ENCODE data around the gene EYA3.
A peak's percentile ranks its signal among the peaks of the same experiment; 100 is the strongest.

The EYA3 gene

DNA sequence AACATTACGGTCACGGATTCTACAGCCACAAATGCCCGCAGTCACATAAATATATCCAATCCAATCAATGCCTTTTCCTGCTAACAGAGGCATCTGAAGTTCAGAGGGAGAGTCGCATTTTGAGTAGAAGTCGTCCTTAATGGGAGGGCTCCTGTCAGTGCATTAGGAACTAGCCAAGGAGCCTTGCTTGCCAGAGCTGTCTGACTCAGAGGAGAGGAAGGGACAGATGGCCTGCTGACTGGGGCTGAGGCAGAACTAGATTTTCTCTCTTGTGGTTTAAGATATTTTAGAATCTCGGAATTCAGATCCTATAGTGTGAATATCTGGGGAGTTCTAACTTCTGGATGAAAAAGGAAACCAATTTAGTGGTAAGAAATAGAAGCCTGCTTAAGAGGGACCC lies 118.0 kb downstream of the EYA3 start:
- no peak for DNase-seq (ENCODE audit: low read depth in 1 of 2, low spot score in 1 of 2)

DNA sequence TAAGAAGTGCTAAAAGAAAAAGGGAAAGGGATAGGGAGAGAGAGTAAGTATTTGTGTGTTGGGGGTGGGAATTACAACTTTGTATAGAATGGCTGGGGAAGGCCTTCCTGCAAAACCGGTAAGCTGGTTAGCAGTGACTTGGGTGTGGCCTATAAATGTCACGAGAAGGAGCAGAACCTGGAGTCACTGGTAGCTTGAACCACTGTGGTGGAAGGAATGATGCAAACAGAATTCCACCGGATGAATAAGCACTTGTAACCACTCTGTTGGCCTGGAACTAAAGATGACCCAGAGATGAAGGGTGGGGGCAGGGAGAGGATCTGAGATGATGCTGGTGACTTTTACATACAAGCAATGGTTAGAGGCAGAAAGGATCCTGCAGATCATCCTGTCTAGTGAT lies 119.7 kb downstream of the EYA3 start:
- DNase-seq (ENCODE audit: low read depth in 1 of 2, low spot score in 1 of 2), result no peak

DNA sequence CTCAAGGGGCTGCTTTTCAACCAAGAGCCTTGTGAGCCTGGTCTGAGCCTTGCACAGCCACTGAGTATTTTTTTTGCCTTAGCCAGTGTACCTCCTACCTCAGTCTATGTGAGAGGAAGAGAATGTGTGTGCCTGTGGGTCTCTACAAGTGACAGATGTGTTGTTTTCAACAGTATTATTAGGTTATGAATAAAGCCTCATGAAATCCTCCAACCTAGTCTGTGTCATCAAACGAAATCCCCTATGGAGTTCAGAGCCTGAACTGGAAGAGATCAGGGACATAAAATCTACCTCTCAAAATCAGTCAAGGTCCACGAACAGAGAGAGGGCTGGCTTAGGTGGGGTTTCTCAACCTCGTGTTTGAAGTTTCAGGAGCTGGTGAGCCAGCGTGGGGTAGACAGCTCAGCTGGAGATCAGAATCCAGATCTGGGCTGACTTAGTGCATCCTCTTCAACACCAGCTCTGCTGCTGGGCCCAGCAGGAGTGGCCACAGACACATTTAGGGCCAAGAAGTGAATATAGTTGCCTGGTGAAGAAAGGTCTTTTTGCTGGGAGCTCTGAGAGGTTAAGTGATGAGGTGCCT lies 120.4 kb downstream of the EYA3 start:
- no peak for DNase-seq (ENCODE audit: low read depth in 1 of 2, low spot score in 1 of 2)

DNA sequence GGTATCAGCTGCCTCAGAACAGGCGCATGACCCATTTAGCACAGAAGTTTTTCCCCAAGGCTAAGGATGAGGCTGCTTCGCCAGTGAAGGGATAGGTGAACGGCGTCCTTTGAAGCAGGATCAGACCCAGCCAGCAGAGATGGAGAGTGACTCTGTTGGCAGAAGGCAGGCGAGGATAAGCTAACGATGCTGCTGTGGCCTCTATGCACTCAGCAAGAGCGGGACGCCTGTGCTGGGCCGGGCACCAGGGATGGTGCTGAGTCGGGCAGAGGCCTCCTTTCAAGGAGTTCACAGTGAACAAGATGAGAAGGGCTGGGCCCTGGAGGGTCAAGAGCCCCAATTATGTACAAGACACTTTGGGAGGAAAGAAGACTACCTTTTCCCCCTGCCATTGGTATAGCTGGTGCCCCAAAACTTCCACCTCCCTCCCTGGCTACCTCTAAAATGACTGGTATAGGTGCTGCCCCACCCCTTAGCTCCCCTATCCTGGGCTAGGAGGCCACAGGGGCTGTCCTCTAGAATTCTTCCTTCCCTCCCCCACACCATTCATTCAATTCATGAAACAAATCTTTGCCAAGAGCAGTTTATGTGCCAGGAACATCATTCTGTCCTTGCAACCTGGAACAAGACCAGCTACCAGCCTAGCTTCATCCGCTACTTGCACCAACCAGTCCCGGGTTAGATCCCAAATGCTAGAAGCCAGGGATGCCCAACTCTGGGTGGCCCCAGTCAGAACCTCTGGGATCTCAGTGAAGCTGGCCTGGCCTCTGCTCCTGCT lies 121.1 kb downstream of the EYA3 start:
- no peak for DNase-seq (ENCODE audit: low read depth in 1 of 2, low spot score in 1 of 2)

DNA sequence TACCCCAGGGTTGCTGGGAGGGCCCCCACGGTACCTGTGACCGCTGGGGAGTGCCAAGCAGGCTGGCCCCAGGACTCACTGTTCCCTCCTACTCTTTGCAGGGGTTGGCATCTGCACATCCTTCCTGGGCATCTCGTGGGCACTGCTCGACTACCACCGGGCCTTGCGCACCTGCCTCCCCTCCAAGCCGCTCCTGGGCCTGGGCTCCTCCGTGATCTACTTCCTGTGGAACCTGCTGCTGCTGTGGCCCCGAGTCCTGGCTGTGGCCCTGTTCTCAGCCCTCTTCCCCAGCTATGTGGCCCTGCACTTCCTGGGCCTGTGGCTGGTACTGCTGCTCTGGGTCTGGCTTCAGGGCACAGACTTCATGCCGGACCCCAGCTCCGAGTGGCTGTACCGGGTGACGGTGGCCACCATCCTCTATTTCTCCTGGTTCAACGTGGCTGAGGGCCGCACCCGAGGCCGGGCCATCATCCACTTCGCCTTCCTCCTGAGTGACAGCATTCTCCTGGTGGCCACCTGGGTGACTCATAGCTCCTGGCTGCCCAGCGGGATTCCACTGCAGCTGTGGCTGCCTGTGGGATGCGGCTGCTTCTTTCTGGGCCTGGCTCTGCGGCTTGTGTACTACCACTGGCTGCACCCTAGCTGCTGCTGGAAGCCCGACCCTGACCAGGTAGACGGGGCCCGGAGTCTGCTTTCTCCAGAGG lies 121.9 kb downstream of the EYA3 start:
- DNase-seq (ENCODE audit: low read depth in 1 of 2, low spot score in 1 of 2), result no peak

DNA sequence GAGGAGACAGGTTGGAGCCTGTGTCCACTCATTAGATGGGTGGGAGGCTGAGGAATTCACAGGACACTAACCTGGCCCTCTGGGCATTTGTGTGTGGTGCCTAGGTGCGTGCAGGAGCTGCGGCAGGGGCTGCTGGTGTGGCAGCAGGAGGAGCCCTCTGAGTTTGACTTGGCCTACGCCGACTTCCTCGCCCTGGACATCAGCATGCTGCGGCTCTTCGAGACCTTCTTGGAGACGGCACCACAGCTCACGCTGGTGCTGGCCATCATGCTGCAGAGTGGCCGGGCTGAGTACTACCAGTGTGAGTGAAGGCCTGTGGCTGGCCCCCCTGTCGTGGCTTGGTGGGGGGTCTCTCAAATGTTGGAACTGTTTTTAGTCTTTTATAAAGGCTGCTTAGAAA lies 125.0 kb downstream of the EYA3 start:
- no peak for DNase-seq (ENCODE audit: low read depth in 1 of 2, low spot score in 1 of 2)

DNA sequence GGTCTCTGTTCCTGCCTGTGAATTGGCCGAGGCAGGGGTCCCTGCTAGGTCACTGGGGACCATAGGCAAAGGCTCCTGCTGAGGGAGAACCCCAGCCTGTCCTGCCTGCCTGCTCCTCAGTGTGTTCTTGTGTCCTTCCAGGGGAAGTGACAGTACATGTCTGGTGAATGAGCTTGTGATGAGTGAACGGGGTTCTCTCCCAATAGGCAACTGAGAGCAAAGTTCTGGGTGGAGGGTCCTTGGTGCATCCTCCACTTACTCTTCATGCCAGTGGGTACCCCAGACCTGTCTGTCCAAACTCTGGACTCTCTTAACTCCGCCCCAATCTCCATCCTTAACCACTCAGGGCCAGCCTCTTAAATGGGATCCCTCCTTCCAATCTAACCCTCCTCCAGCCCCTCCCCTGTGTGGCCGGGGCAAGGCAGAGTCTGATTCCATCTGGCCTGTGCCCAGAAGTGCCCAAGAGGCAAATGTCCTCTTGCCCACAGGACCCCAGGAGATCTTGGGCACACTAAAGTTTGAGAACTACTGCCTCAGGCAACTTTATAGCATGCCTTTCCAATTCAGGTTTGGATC lies 126.7 kb downstream of the EYA3 start:
- no peak for DNase-seq (ENCODE audit: low read depth in 1 of 2, low spot score in 1 of 2)

DNA sequence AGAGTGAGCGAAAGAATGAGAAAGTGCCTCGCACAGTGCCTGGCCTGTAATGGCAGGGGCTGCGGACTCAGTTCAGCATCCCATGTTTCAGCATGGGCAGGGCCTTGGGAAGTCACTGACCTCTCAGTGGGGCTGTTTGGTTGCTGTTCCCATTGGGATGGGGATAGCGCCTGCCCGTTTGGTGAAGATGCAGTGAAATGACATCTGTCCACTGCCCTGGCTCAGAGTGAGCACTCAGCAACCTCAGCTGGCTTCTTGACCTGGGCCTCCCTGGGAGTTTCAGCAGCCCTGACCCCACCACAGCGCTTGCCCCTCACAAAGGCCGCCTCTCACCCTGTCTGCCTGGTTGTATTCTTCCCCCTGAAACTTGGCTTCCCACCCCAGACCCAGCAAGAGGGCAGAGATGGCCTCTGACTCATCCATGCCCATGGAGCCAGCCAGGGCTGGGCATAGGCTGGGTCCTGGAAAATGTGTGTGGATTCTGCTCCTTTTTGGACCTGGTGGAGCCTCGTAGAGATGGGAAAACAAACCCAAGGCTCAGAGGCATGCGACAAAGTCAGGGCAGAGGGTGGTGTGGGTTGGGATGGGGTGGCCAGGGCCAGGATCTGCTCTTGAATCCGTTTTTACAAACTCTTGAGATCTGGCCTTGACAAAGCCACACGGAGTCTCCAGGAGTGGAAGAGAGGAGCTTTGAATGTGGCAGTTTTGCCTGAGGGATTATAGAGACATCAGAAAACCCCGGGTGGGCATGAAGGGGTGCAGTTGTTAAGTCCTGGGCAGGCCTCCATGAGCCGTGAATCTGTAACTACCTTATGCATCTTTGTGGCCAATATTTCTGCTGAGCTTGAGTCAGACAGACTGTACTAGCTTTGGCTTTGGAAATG lies 127.4 kb downstream of the EYA3 start:
- no peak for DNase-seq (ENCODE audit: low read depth in 1 of 2, low spot score in 1 of 2)

DNA sequence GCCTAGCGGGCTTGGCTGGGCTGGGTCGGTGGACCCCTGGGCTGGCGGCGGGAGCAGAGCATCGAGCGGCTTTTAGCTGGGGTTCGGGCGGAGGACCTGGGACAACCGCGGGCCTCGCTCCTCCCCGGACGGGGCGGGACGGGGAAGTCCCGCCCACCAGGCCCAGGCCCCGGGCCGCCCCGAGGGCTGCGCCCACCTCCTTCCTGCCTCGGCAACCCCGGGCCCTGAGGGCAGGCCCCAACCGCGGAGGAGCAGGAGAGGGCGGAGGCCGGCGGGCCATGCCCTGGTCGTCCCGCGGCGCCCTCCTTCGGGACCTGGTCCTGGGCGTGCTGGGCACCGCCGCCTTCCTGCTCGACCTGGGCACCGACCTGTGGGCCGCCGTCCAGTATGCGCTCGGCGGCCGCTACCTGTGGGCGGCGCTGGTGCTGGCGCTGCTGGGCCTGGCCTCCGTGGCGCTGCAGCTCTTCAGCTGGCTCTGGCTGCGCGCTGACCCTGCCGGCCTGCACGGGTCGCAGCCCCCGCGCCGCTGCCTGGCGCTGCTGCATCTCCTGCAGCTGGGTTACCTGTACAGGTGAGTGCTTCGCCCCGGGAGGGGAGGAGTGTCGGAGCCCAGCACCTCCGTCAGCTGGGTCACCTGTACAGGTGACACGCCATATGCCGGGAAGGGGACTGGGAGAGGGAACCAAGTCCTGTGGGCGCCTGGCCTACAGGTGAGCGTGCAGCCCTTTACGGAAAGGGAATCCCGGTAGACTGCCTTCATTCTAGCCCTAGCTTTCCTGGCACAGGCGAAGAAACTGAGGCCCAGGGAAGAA lies 128.4 kb downstream of the EYA3 start, which contains the start of gene XKR8:
Gene XKR8, plus strand, starts transcription at position 182 of the 812 bp plus-strand sequence. Its CDS starts 97 bp downstream, at position 279.
- peak; percentile 65 to 72 for DNase-seq (ENCODE audit: low read depth in 1 of 2, low spot score in 1 of 2)

DNA sequence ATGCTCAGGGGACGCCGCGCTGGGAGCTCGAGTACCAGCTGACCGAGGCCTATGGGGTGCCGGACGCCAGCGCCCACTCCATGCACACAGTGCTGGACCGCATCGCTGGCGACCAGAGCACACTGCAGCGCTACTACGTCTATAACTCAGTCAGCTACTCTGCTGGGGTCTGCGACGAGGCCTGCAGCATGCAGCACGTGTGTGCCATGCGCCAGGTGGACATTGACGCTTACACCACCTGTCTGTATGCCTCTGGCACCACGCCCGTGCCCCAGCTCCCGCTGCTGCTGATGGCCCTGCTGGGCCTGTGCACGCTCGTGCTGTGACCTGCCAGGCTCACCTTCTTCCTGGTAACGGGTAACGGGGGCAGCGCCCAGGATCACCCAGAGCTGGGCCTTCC lies 129.9 kb downstream of the EYA3 start:
- DNase-seq (ENCODE audit: low read depth in 1 of 2, low spot score in 1 of 2), result no peak

DNA sequence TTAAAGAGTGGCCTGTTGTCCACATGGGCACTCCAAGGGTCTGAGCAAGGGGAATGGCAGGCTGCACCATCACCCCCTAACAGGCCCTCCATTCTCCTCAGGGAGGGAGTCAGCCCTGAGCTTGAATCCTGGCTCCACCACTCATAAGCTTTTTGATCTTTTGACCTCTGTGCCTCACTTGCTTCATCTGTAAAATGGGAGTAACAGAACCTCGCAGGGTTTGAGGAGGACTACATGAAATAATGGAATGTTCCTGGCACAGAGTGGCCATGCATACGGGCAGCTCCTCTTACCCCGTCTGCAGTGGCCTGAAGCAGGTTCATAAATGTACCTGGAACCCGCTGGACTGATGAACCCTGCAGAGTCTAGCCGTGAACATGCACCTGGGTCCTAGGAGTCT lies 130.8 kb downstream of the EYA3 start:
- no peak for DNase-seq (ENCODE audit: low read depth in 1 of 2, low spot score in 1 of 2)

DNA sequence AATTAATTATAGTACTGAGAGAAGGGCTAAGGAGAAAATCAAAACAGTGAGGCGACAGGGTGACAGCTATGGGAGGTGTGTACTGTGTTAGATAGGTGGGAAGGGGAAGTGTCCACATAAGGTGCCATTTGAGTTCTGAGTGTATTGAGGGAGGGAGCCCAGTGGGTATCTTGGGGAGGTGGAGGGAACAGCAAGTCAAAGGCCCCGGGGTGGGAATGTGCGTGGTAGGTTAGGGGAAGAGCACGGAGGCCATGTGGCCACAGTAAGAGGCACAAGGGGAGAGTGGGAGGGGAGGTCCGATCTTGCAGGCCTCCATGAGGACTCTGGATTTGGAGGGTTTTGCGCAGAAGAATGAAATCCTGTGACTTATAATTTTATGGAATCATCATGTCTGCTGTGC lies 131.6 kb downstream of the EYA3 start:
- DNase-seq (ENCODE audit: low read depth in 1 of 2, low spot score in 1 of 2), result no peak

DNA sequence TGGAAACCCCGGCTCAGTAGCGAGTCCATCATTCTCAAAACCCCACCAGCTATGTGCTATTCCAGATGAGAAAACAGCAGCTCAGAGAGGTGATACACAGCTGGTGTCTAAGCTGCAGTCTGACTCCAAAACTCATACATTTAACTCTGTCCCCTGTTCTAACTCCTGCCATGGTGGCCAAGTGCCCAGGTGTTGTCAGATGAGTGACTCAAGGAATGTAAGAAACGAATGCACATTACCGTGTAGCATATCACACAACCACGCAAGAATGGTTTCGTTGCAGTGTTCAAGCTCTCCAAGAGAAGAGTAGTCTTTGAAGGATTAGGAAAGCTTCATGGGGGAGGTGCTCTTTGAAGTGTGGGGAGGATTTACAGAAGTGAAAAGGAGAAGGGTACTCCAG lies 133.3 kb downstream of the EYA3 start:
- no peak for DNase-seq (ENCODE audit: low read depth in 1 of 2, low spot score in 1 of 2)

DNA sequence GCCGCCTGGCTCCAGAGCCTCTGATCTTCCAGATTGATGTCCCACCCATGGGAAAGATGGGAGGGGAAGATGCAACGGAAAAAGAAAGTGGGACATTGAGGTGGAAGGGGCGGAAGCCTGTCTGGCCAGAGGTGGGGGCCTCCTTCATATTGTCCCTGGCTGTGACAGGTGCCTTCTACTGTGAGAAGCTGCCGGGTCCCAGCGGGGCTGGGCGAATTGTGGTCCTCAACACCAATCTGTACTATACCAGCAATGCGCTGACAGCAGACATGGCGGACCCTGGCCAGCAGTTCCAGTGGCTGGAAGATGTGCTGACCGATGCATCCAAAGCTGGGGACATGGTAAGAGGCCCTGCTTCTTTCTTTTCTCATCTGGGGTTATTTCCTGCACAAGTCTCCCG lies 134.2 kb downstream of the EYA3 start:
- DNase-seq (ENCODE audit: low read depth in 1 of 2, low spot score in 1 of 2), result no peak

DNA sequence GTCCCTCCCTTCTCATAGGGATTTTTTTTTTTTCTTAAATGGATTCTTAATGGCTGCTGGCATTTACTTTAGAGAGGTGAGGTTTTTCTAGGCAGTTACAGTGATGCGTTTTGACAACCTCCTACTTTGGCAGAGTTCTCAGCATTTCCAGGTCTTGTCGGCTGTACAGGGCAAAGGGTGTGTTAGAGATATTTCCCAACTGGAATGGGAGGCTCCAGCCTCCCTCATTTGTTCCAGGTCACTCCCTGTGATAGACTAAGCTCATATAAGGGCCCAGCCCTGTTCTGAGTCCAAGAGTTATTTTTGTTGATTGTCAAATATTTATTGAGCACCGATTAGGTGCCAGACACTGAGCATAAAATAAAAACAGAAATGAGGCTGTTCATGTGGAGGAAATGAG lies 136.3 kb downstream of the EYA3 start:
- no peak for DNase-seq (ENCODE audit: low read depth in 1 of 2, low spot score in 1 of 2)

DNA sequence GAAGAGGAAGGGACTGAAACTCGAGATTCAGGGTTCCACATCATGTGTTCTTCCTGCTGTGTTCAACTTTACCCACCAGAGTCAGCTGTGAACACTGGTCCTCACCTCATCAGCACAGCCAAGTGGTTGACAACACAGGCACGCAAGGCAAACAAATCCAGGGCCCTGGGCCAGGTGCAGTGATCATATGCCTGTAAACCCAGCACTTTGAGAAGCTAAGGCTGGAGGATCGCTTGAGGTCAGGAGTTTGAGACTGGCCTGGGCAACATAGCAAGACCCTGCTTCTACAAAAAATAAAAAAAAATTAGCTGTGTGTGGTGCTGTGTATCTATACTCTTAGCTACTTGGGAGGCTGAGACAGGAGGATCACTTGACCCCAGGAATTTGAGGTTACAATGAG lies 137.0 kb downstream of the EYA3 start:
- no peak for DNase-seq (ENCODE audit: low read depth in 1 of 2, low spot score in 1 of 2)

DNA sequence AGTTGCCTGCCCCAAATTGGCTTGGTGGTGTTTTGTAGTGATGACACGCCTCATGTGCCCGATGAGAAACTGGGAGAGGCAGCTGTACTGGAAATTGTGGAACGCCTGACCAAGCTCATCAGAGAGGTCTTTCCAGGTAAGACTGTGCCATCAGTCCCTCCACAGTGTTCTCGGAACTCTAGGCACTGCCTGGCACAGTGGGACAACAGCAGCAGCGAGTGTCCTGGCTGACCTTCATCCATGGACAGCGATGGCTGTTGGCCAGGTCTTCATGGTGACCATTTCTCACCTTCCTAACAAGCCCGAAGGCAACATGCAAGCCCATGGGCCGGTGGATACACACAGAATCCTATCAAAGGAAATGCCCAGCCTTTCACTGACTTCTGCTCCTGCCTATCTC lies 139.4 kb downstream of the EYA3 start:
- DNase-seq (ENCODE audit: low read depth in 1 of 2, low spot score in 1 of 2), result no peak

DNA sequence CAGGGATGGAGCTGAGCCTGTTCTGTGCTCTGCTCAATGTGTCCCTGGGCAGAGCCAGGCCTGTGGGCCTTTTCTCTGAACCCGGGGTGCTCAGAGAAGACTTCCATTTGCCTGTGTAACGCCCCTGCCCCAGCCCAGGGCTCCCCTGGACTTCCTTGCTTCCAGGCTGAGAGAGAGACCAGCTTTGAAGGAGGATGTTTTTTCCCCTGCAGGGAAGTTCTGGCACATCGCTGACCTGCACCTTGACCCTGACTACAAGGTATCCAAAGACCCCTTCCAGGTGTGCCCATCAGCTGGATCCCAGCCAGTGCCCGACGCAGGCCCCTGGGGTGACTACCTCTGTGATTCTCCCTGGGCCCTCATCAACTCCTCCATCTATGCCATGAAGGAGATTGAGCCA lies 143.4 kb downstream of the EYA3 start:
- no peak for DNase-seq (ENCODE audit: low read depth in 1 of 2, low spot score in 1 of 2)

DNA sequence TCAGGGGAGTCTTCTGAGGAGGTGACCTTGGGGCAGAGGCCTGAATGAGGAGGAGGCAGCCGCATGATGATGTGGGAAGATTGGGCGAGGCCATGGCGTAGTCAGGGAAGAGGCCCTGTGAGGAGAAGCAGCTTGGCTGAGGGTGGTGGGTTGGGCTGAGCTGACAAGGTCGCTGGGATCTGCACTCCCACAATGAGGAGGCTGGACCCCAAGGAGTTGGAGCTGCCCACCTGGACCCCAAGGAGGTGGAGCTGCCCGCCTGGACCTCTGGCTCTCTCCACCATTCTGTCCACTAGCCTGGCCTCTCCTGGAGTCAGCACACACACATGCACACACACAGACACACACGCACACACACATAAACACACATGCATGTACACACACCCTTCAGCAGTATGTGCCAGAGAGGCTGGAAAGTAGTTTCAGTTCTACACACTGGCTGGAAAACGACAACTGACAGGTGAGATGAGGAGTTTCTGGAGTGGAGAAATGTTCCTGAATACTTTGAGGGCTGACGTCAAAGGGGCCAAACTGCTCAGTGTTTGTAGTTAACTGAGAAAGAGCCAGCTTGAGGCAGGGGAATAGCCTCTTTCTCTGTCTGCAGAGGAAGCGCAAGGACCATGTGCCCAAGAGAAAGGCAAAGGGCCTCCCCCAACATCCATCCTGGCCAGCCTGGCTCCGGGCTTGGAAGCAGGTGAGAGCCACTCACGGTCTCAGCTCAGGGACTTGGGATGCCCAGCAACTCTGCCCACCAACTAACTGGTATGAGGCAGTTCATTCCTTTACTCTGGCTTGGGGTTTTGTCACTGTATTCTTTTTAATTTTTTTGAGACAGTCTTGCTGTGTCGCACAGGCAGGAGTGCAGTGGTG lies 146.5 kb downstream of the EYA3 start:
- DNase-seq (ENCODE audit: low read depth in 1 of 2, low spot score in 1 of 2), result no peak
